Liver (tissue), 9 donors: ENCODE results near the gene FBXW11. TPM values are rescaled to one million over a fixed set of nuclear protein-coding genes. Genes with fewer than 3 reads are reported as not detected.

Source experiments
- DNase-seq: peaks from one replicate; pipeline ENCODE4 v3.0.0-alpha.2; 2017; ENCODE audit warnings: low spot score
- H3K27ac ChIP-seq, 2 donors: one replicate each; pipeline ENCODE4 v1.7.0; 2013; ENCODE audit warnings: inconsistent platforms in 2 of 2, low read length in 2 of 2, control low read depth in 1 of 2, low read depth in 1 of 2, mild to moderate bottlenecking in 1 of 2
- H3K27me3 ChIP-seq, 4 donors: one replicate each; pipeline versions ENCODE4 v1.6.1 to v1.7.0; 2013; ENCODE audit warnings: low read length in 3 of 4, inconsistent platforms in 1 of 4, mild to moderate bottlenecking in 1 of 4, moderate library complexity in 1 of 4; ENCODE audit not compliant: control insufficient read depth in 4 of 4, insufficient read depth in 4 of 4
- H3K36me3 ChIP-seq, 4 donors: one replicate each; pipeline versions ENCODE4 v1.6.1 to v1.7.0; 2013; ENCODE audit warnings: low read length in 3 of 4, mild to moderate bottlenecking in 3 of 4, low read depth in 1 of 4, moderate library complexity in 1 of 4; ENCODE audit not compliant: control insufficient read depth in 4 of 4, insufficient read depth in 3 of 4
- H3K4me1 ChIP-seq, 4 donors: one replicate each; pipeline versions ENCODE4 v1.6.1 to v1.7.0; 2013; ENCODE audit warnings: low read length in 3 of 4, mild to moderate bottlenecking in 3 of 4, moderate library complexity in 1 of 4; ENCODE audit not compliant: control insufficient read depth in 4 of 4, insufficient read depth in 4 of 4
- H3K4me3 ChIP-seq, 3 donors: one replicate each; pipeline versions ENCODE4 v1.6.1 to v1.7.0; 2013; ENCODE audit warnings: low read length in 3 of 3, control low read depth in 1 of 3, low read depth in 1 of 3, mild to moderate bottlenecking in 1 of 3
- H3K9ac ChIP-seq, 2 donors: one replicate each; pipeline ENCODE4 v1.7.0; 2013; ENCODE audit warnings: low read length in 2 of 2, mild to moderate bottlenecking in 2 of 2, moderate library complexity in 2 of 2, control low read depth in 1 of 2, low read depth in 1 of 2
- H3K9me3 ChIP-seq, 4 donors: one replicate each; pipeline versions ENCODE4 v1.6.1 to v1.7.0; 2013; ENCODE audit warnings: low read length in 3 of 4; ENCODE audit not compliant: control insufficient read depth in 4 of 4
- ATF3 ChIP-seq: IDR thresholded peaks from 2 replicates; pipeline ENCODE4 v1.6.1; 2016; ENCODE audit warnings: antibody characterized with exemption
- EGR1 ChIP-seq, 2 donors: IDR thresholded peaks; 2 replicates each; pipeline ENCODE4 v1.6.1; 2016 to 2018; ENCODE audit warnings: antibody characterized with exemption in 2 of 2, low read depth in 2 of 2
- GABPA ChIP-seq, 2 donors: IDR thresholded peaks in 1 of 2; conservative IDR thresholded peaks in 1 of 2; 2 replicates each; pipeline ENCODE4 v1.6.1; 2016; ENCODE audit warnings: antibody characterized with exemption in 2 of 2, mild to moderate bottlenecking in 1 of 2, moderate library complexity in 1 of 2
- MAX ChIP-seq: IDR thresholded peaks from 2 replicates; pipeline ENCODE4 v1.6.1; 2016; ENCODE audit warnings: antibody characterized with exemption
- NR2F2 ChIP-seq: IDR thresholded peaks from 2 replicates; pipeline ENCODE4 v1.6.1; 2016; ENCODE audit warnings: antibody characterized with exemption
- REST ChIP-seq: IDR thresholded peaks from 2 replicates; pipeline ENCODE4 v1.6.1; 2016; ENCODE audit warnings: antibody characterized with exemption, mild to moderate bottlenecking
- SP1 ChIP-seq: IDR thresholded peaks from 2 replicates; pipeline ENCODE4 v1.6.1; 2018; ENCODE audit warnings: antibody characterized with exemption, mild to moderate bottlenecking
- YY1 ChIP-seq: IDR thresholded peaks from 2 replicates; pipeline ENCODE4 v1.6.1; 2016; ENCODE audit warnings: antibody characterized with exemption, mild to moderate bottlenecking
- ZBTB33 ChIP-seq: IDR thresholded peaks from 2 replicates; pipeline ENCODE4 v1.6.1; 2016; ENCODE audit warnings: antibody characterized with exemption
- WGBS: extraction: QIAGEN DNeasy Blood & Tissue Kit; methylation state at CpG from one replicate; pipeline ENCODE4 v1.1.7; 2013; 5-methylcytosine and 5-hydroxymethylcytosine counted together
- polyA plus RNA-seq, 2 donors: library from polyadenylated mRNA; stranded (reverse) in 1 of 2; unstranded in 1 of 2; fragments of 200-250 nt in 1 of 2; fragments of >200 nt in 1 of 2; fragmentation: Nextera tagmentation in 1 of 2; extraction: Ambion mirVana in 1 of 2; gene quantifications; one replicate each; pipeline versions ENCODE4 v1.2.1 to v1.2.3, GENCODE V29; 2013 to 2015
- total RNA-seq, 2 donors: library from RNA; depleted of rRNA; stranded (reverse); fragments of >200 nt; gene quantifications; one replicate each; pipeline ENCODE4 v1.2.3, GENCODE V29; 2014
- donor health status: healthy.
- donor health status: healthy.
- donor health status: healthy.
- donor health status: healthy.
- donor health status: healthy.

The FBXW11 gene
- total and polyA plus RNA-seq, 4 donors: 11.2 to 37.5 (median 22.0) TPM

GRCh38 chr5:172048539-172049101 is 42.2 kb upstream of the FBXW11 start:
- H3K36me3 ChIP-seq: peaks cover 0 to 11% (median 8%) of the 10 kb centered on the region in 4 donors
- DNase-seq: no peak
- no peak overlapping the region for H3K27ac ChIP-seq
- H3K27me3 ChIP-seq: no peaks in the 10 kb centered on the region
- no peaks in the 10 kb centered on the region for H3K9me3 ChIP-seq
- TF ChIP-seq SP1 (no peak), GABPA (IDR thresholded peaks at IDR 0.05 in 1 of 2, conservative IDR thresholded peaks at IDR 0.05 in 1 of 2) (no peak), EGR1 (IDR thresholded peaks at IDR 0.05; ENCODE audit: low read depth in 2 of 2) (no peak)
- H3K9ac ChIP-seq: no peak overlapping the region
- no peaks in the 10 kb centered on the region for H3K4me1 ChIP-seq
- H3K4me3 ChIP-seq: no peak overlapping the region
- 92% methylated on average over 12 of the region's 12 CpGs for WGBS

- 86% methylated on average over 1 of the region's 1 CpG for WGBS
- no peak for DNase-seq
- Histone ChIP-seq H3K27ac (no peak overlapping the region), H3K9me3 (no peaks in the 10 kb centered on the region), H3K9ac (no peak overlapping the region), H3K36me3 (peaks cover 0 to 12% (median 9%) of the 10 kb centered on the region in 4 donors), H3K4me1 (no peaks in the 10 kb centered on the region), H3K4me3 (no peak overlapping the region), H3K27me3 (no peaks in the 10 kb centered on the region)
- no peak for TF ChIP-seq GABPA (IDR thresholded peaks at IDR 0.05 in 1 of 2, conservative IDR thresholded peaks at IDR 0.05 in 1 of 2)
These were observed 41.7 kb upstream of the FBXW11 start for GRCh38 chr5:172048170-172048422.

- TF ChIP-seq MAX (no peak), ATF3 (no peak), SP1 (no peak), YY1 (no peak), ZBTB33 (no peak)
These were observed 40.2 kb upstream of the FBXW11 start for GRCh38 chr5:172046593-172046992.

GRCh38 chr5:172045315-172045632 is 38.8 kb upstream of the FBXW11 start:
- no peak overlapping the region for H3K4me3 ChIP-seq
- no peak for TF ChIP-seq GABPA (IDR thresholded peaks at IDR 0.05 in 1 of 2, conservative IDR thresholded peaks at IDR 0.05 in 1 of 2)
- no peak for TF ChIP-seq REST
- no peak for TF ChIP-seq YY1
- TF ChIP-seq ZBTB33: no peak
- no peak for TF ChIP-seq NR2F2
- no peak for TF ChIP-seq MAX
- no peaks in the 10 kb centered on the region for H3K27me3 ChIP-seq
- H3K9me3 ChIP-seq: no peaks in the 10 kb centered on the region
- 85% methylated on average over 7 of the region's 7 CpGs for WGBS
- peaks cover 0 to 8% (median 3%) of the 10 kb centered on the region in 4 donors for H3K36me3 ChIP-seq
- no peak for DNase-seq
- H3K4me1 ChIP-seq: no peaks in the 10 kb centered on the region
- no peak overlapping the region for H3K27ac ChIP-seq
- H3K9ac ChIP-seq: no peak overlapping the region

More at GRCh38 chr5:172046593-172046992, 40.2 kb upstream of the FBXW11 start:
- Histone ChIP-seq H3K27ac (no peak overlapping the region), H3K9me3 (no peaks in the 10 kb centered on the region), H3K36me3 (peaks cover 0 to 8% (median 4%) of the 10 kb centered on the region in 4 donors), H3K9ac (no peak overlapping the region), H3K27me3 (no peaks in the 10 kb centered on the region), H3K4me1 (no peaks in the 10 kb centered on the region), H3K4me3 (no peak overlapping the region)
- 92% methylated on average over 4 of the region's 4 CpGs for WGBS
- DNase-seq: no peak
